Endothelial cell of umbilical vein (primary cell): ENCODE data around the gene DENND4A. TPM values are rescaled to one million over a fixed set of nuclear protein-coding genes. Genes with fewer than 3 reads are reported as not detected.

Experiments used
- BruUV-seq: library from RNA; stranded (reverse); fragments of 400-500 nt; replicated peaks from 2 replicates; lab custom pipeline; 2021; lab: Mats Ljungman, UMichigan
- CTCF ChIA-PET: fragments of 300-600, 350-600 bp; sonication (Branson Sonifier 250); formaldehyde crosslinking; loops from one replicate; lab custom pipeline; 2021; ENCODE audit warnings: antibody characterized with exemption, inconsistent platforms; lab: Charles Lee
- POLR2A ChIA-PET: fragments of 300-600, 350-600 bp; sonication (Branson Sonifier 250); formaldehyde crosslinking; loops from one replicate; lab custom pipeline; 2021; ENCODE audit warnings: antibody characterized with exemption, inconsistent platforms; lab: Charles Lee
- DNase-seq: peaks from one replicate; pipeline ENCODE4 v3.0.0-alpha.2; 2011; ENCODE audit warnings: low read depth, low spot score
- FAIRE-seq: peaks from 2 replicates; lab custom pipeline; 2011; peaks lifted over from hg19 to GRCh38; lab: Jason Lieb, UNC
- H2AFZ ChIP-seq: 2 replicates; pipeline ENCODE4 v1.6.0; 2012; ENCODE audit warnings: low read depth, low read length, control low read depth, inconsistent platforms
- H3K27ac ChIP-seq: 2 replicates; pipeline ENCODE4 v1.5.1; 2011; ENCODE audit warnings: low read depth, mild to moderate bottlenecking, control low read depth, low read length, moderate library complexity; ENCODE audit not compliant: insufficient read depth
- H3K27me3 ChIP-seq, 2 experiments: 2 replicates each; pipeline versions ENCODE4 v1.6.0 to v1.6.1; 2011; ENCODE audit warnings: low read length in 2 of 2, mixed read lengths in 1 of 2; ENCODE audit not compliant: control insufficient read depth in 2 of 2, insufficient read depth in 2 of 2
- H3K36me3 ChIP-seq, 2 experiments: 2 replicates in 1 of 2; 3 replicates in 1 of 2; pipeline ENCODE4 v1.5.1; 2011; ENCODE audit warnings: low read length in 2 of 2, mild to moderate bottlenecking in 1 of 2, moderate library complexity in 1 of 2; ENCODE audit not compliant: control insufficient read depth in 2 of 2, insufficient read depth in 2 of 2; ENCODE audit errors: extremely low read depth in 1 of 2
- H3K4me1 ChIP-seq: 3 replicates; pipeline ENCODE4 v1.5.1; 2011; ENCODE audit warnings: mild to moderate bottlenecking, low read length; ENCODE audit not compliant: control insufficient read depth, insufficient read depth; ENCODE audit errors: extremely low read depth
- H3K4me2 ChIP-seq: 2 replicates; pipeline ENCODE4 v1.6.1; 2011; ENCODE audit warnings: low read length, control low read depth, mixed read lengths; ENCODE audit not compliant: insufficient read depth
- H3K4me3 ChIP-seq, 3 experiments: fragments of 200-600 bp in 1 of 3; sonication (generic), shearing (Covaris generic) in 1 of 3; replicated peaks in 1 of 3; 2 replicates each; pipeline ENCODE4 v1.5.1; 2011 to 2016; ENCODE audit warnings: control low read depth in 3 of 3, low read length in 3 of 3, mild to moderate bottlenecking in 2 of 3, inconsistent platforms in 1 of 3, low read depth in 1 of 3, moderate library complexity in 1 of 3; ENCODE audit not compliant: insufficient read depth in 1 of 3
- H3K79me2 ChIP-seq: 2 replicates; pipeline ENCODE4 v1.6.0; 2012; ENCODE audit warnings: low read length, inconsistent platforms; ENCODE audit not compliant: control insufficient read depth, insufficient read depth
- H3K9ac ChIP-seq: replicated peaks from 2 replicates; pipeline ENCODE3; 2011; ENCODE audit warnings: low read length, control low read depth; ENCODE audit not compliant: insufficient read depth; ENCODE audit errors: extremely low read depth
- H3K9me1 ChIP-seq: replicated peaks from 3 replicates; pipeline ENCODE4 v1.6.0; 2011; ENCODE audit warnings: mild to moderate bottlenecking, low read length; ENCODE audit not compliant: control insufficient read depth, insufficient read depth; ENCODE audit errors: extremely low read depth
- H3K9me3 ChIP-seq: replicated peaks from 2 replicates; pipeline ENCODE4 v1.5.1; 2012; ENCODE audit warnings: low read length, inconsistent platforms; ENCODE audit not compliant: control insufficient read depth, insufficient read depth
- H4K20me1 ChIP-seq: replicated peaks from 2 replicates; pipeline ENCODE3; 2011; ENCODE audit warnings: mild to moderate bottlenecking, low read length; ENCODE audit not compliant: control insufficient read depth, insufficient read depth; ENCODE audit errors: extremely low read depth
- CTCF ChIP-seq, 2 donors: IDR thresholded peaks; 1 replicate in 1 of 2; 2 replicates in 1 of 2; pipeline ENCODE4 v1.5.1; 2011; ENCODE audit warnings: low read length in 2 of 2, mild to moderate bottlenecking in 2 of 2, moderate library complexity in 2 of 2, control low read depth in 1 of 2, inconsistent platforms in 1 of 2, low read depth in 1 of 2; ENCODE audit not compliant: insufficient read depth in 1 of 2; ENCODE audit errors: extremely low read depth in 1 of 2
- EZH2 ChIP-seq: IDR thresholded peaks from 2 replicates; pipeline ENCODE4 v1.6.1; 2012; ENCODE audit warnings: borderline replicate concordance, low read depth, mild to moderate bottlenecking, moderate library complexity, low read length, inconsistent platforms; ENCODE audit not compliant: severe bottlenecking
- FOS ChIP-seq: IDR thresholded peaks from 2 replicates; pipeline ENCODE4 v1.6.1; 2011; ENCODE audit warnings: mild to moderate bottlenecking, low read length, moderate library complexity, borderline replicate concordance; ENCODE audit not compliant: insufficient read depth
- GATA2 ChIP-seq: IDR thresholded peaks from 2 replicates; pipeline ENCODE4 v1.7.0; 2011; ENCODE audit warnings: low read depth, mild to moderate bottlenecking, moderate library complexity, mixed read lengths, low read length; ENCODE audit not compliant: insufficient read length, insufficient read depth
- JUN ChIP-seq: IDR thresholded peaks from 2 replicates; pipeline ENCODE4 v1.6.1; 2011; ENCODE audit warnings: borderline replicate concordance, low read depth; ENCODE audit not compliant: insufficient read length, insufficient read depth
- MAX ChIP-seq: IDR thresholded peaks from 2 replicates; pipeline ENCODE4 v1.6.1; 2011; ENCODE audit not compliant: insufficient read depth, insufficient read length
- MYC ChIP-seq: IDR thresholded peaks from one replicate; pipeline ENCODE4 v1.6.1; 2011; ENCODE audit warnings: mild to moderate bottlenecking, low read depth, low read length
- POLR2A ChIP-seq: IDR thresholded peaks from 2 replicates; pipeline ENCODE4 v1.6.1; 2012; ENCODE audit warnings: low read depth, mild to moderate bottlenecking, control low read depth, low read length
- POLR2AphosphoS5 ChIP-seq: IDR thresholded peaks from 2 replicates; pipeline ENCODE4 v1.6.1; 2012; ENCODE audit warnings: low read depth, mild to moderate bottlenecking, control low read depth, low read length, moderate library complexity; ENCODE audit not compliant: insufficient read depth
- dilution Hi-C: fragments of 300-500 bp; cut with MboI; formaldehyde crosslinking; loops from one replicate; pipeline ENCODE4 v1.15.0; 2019; ENCODE audit warnings: low sequenced_read_pairs; ENCODE audit not compliant: extremely low pct_ligation_motif_present
- intact Hi-C: fragments of 100-400 bp; cut with micrococcal nuclease; formaldehyde crosslinking; loops from one replicate; pipeline ENCODE4 v1.10.0; 2022
- polyA plus RNA-seq, 4 experiments: library from polyadenylated mRNA; depleted of rRNA in 3 of 4; stranded (reverse) in 3 of 4; unstranded in 1 of 4; fragments of >200 nt; gene quantifications; 2 replicates each; pipeline versions ENCODE4 v1.2.1 to v1.2.3, GENCODE V29; 2011 to 2012; ENCODE audit warnings: missing spikeins in 1 of 4
- total RNA-seq: library from RNA; stranded (reverse); gene quantifications from 2 replicates; pipeline ENCODE4 v1.2.3, GENCODE V29; 2021

The DENND4A gene
- total and polyA plus RNA-seq, 2 donors (not counting 3 experiments of a cell fraction or from before 2014, with no cell fraction given) = 5.7 to 22.2 TPM

- CTCF ChIA-PET = interaction anchor here (0.6 to 1.2 kb wide), 2 partner anchors 9 to 10 kb away, joined by 3 read pairs; no protein-coding TSS in a partner anchor
- H3K36me3 ChIP-seq = no peaks in the 10 kb centered on the region
- no peak overlapping the region for H3K27ac ChIP-seq
- H3K9me3 ChIP-seq = no peaks in the 10 kb centered on the region
- peaks cover 16% of the 10 kb centered on the region for H3K79me2 ChIP-seq
- no peaks in the 10 kb centered on the region for H3K9me1 ChIP-seq
- no peak overlapping the region for H3K4me2 ChIP-seq
- FAIRE-seq = no peak
- H2AFZ ChIP-seq = no peak overlapping the region
- H3K9ac ChIP-seq = no peak overlapping the region
- no peaks in the 10 kb centered on the region for H3K4me1 ChIP-seq
- H3K27me3 ChIP-seq = no peaks in the 10 kb centered on the region
- DNase-seq = no peak
- TF ChIP-seq GATA2 (no peak), POLR2AphosphoS5 (no peak), EZH2 (no peak), POLR2A (no peak), CTCF (IDR thresholded peaks at IDR 0.05; ENCODE audit: extremely low read depth in 1 of 2, insufficient read depth in 1 of 2, low read depth in 1 of 2, low read length in 2 of 2) (no peak), MYC (no peak), JUN (no peak), MAX (no peak), FOS (no peak)
- no peak overlapping the region for H3K4me3 ChIP-seq
- H4K20me1 ChIP-seq = peaks cover 2% of the 10 kb centered on the region
- BruUV-seq = no TSS peak
- dilution Hi-C loops (no loop called here), intact Hi-C loops (no loop called here)
- POLR2A ChIA-PET = no interaction called here
Observed at GRCh38 chr15:65762914-65763787, 28.9 kb downstream of the DENND4A start.
